ENCODE measurements around the gene TMPRSS12.

- TF ChIP-seq CTCF (IDR thresholded peaks at IDR 0.05) (no peak), EZH2 (IDR thresholded peaks at IDR 0.05) (no peak), EZH2phosphoT487 (IDR thresholded peaks at IDR 0.05) (no peak)
Observed at GRCh38 chr12:50916292-50916691, 73.6 kb downstream of the TMPRSS12 start.

All from neural progenitor cell (in vitro differentiated cells).